Measurements from ENCODE around the gene KCNQ1.
A peak's percentile ranks its signal among the peaks of the same experiment; 100 is the strongest.

Gene KCNQ1

DNA sequence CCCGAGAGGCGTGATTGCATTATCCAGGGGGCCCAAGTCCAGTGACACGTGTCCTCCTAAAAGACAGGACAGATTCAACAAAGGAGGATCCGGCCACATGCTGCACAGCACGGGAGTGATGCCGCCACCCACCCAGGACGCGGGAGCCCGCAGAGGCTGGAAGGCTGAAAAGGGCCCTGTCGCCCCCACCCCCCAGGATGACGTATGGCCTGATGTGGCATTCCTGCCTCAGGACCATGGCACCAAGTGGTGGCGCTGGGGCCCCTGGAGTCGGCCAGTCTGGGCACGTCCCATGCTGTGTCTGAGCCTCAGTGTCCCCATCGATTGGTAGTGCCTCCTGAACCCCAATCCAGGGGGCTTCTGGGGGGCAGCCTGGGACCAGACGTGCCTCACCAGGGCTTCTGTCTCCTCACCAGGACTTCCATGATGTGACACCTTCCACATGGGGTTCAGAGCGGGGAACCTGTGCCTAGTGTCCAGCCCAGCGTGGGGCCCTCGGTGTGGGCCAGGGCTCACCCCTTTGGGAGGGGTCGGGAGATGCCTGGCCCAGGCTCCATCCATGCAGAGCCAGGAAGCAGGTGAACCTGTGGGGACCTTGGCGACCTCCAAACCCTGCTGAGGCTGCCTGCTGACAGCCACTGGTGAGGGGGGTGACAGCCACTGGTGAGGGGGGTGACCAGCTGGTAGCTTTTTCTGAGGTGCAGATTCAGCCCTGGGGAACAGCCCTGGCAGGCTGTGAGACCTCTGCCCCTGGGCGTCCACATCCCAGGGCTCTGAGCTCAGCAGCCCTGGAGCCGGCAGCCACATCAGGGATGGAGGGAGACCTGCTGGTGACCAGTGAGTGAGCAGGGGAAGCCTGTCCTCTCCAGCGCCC is 75.3 kb downstream of the KCNQ1 start:
- H3K9me3 Mint-ChIP-seq, result no peaks in the 10 kb centered on the region
- no peaks in the 10 kb centered on the region for H3K27me3 Mint-ChIP-seq
- intact Hi-C loops (cut with micrococcal nuclease), result loop anchor here (10.0 kb wide), 1 partner anchor 325 kb away; no protein-coding TSS in a partner anchor
- H3K4me1 Mint-ChIP-seq (ENCODE audit: low read depth), result peaks cover 20% of the 10 kb centered on the region
- H3K27ac Mint-ChIP-seq, result no peak overlapping the region
- peaks cover 59% of the 10 kb centered on the region for H3K36me3 Mint-ChIP-seq (ENCODE audit: low read depth)
- no peak overlapping the region for H3K4me3 Mint-ChIP-seq

DNA sequence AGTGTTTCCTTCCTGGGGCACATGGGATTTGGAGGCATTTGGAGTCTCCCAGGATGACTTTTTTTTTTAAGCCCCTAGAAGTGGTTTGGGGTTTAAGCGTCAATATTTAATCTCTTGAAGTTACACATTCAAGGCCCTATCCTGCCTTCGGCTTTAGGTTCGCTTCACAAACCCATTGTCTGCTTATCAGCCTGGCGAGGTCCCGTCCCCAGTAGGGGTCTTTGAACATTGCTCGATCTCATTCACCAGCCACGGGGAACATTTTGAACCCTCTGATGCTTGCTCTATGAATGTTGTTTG is 75.9 kb downstream of the KCNQ1 start:
- intact Hi-C loops (cut with micrococcal nuclease), result loop anchor here (10.0 kb wide), 1 partner anchor 326 kb away; no protein-coding TSS in a partner anchor
- peaks cover 26% of the 10 kb centered on the region for H3K4me1 Mint-ChIP-seq (ENCODE audit: low read depth)
- H3K4me3 Mint-ChIP-seq, result no peak overlapping the region
- no peaks in the 10 kb centered on the region for H3K9me3 Mint-ChIP-seq
- peaks cover 59% of the 10 kb centered on the region for H3K36me3 Mint-ChIP-seq (ENCODE audit: low read depth)
- no peaks in the 10 kb centered on the region for H3K27me3 Mint-ChIP-seq
- H3K27ac Mint-ChIP-seq, result no peak overlapping the region

DNA sequence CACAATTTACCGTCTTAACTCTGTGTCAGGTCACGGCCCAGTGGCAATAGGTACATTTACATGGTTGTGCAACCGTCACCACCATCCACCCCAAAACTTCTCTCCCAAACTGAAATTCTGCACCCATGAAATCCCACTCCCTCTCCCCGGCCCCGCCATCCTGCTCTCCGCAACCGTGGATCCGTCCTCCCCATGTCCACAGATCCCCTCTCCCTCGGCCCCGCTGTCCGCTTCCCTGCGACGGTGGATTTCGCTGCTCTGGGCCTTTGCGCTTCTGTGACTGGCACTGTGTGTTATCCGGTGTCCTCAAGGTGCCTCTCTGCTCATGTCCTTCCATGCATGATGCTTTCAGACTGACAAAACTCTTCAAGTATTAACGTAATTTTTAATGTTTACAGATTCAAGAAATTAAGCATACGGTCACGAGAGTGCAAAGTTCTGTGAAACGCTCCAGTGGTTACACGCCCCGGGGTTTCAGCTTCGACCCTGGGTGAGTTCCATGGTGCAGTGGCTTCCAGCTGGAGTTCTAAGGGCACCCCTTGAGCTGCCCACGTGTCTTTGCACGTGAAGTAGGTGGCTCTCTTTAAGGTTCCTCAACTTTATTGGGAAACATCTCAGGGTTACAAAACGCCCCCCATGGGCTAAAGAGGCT is 76.4 kb downstream of the KCNQ1 start:
- intact Hi-C loops (cut with micrococcal nuclease), result loop anchor here (10.0 kb wide), 1 partner anchor 326 kb away; no protein-coding TSS in a partner anchor
- Mint-ChIP-seq H3K9me3 (no peaks in the 10 kb centered on the region), H3K4me1 (ENCODE audit: low read depth) (peaks cover 31% of the 10 kb centered on the region), H3K4me3 (no peak overlapping the region), H3K36me3 (ENCODE audit: low read depth) (peaks cover 59% of the 10 kb centered on the region), H3K27me3 (no peaks in the 10 kb centered on the region), H3K27ac (no peak overlapping the region)

DNA sequence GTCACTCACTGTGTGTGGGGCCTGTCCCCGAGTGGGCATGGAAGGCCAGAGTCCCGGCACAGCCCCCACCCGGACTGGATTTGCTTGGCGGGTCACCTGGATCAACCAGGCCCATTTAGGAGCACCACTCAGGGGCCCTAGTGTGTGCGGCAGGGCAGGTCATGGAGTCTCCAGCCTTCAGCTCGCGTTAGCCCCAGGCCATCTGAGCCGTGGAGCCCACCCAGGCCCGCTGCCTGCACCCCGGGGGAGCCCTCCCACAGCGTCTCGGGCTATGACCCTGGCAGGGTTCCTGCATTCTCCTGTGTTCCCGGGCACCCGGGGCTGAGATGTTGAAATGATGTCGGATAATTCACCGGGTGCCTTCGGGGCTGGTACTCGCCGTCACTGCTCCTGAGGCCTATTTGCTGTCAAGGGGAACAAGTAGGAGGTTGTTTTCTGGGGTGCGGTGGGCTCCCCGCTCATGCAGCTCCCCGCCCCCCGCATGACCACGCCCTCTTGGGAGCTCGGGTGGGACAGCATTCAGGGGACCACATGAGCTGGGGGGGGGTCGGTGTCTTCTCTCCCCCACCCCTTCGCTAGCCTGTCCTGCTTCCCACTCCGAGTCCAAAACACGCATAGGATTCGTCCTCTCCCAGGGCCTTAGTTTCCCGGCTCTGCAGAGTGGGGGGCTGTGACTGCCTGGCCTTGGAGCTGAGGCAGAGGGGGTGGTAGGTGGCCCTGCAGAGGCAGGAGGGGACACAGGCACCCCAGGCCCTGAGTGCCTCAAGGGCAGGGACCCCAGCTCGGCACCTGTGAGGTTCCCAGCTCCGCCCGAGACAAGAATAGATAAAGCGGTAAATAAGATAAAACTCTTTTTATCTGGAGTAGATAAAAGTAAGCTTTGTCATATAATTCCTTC is 77.2 kb downstream of the KCNQ1 start:
- no peaks in the 10 kb centered on the region for H3K27me3 Mint-ChIP-seq

DNA sequence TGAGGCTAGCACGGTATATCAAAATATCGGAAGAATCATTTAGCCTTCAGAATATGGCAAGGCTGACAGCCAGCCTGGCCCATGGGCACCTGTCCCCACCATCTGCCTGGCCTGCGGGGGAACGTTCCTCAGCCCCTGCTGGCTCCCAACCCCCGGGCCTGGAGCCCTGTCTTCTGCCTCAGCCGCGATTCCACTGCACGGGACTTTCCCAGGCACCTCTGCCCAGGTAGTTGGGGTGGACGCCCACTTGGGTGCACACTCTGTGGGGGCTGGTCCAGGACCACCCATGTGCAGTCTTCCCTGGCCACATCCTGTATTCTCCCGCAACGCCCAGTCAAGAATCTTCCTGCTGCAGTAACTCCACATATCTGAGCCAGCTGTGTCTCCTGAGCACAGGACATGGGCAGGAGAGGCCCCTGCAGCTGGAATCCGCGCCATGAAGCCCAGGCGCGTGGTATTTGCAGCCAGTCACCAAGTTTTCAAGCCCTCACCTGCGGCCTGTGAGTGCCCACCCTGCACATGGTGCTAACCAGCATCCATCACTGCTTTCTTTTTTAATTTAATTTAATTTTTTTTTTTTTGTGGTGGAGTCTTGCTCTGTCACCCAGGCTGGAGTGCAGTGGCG is 77.9 kb downstream of the KCNQ1 start:
- Mint-ChIP-seq H3K27ac (no peak overlapping the region), H3K9me3 (no peaks in the 10 kb centered on the region), H3K4me3 (no peak overlapping the region), H3K36me3 (ENCODE audit: low read depth) (peaks cover 46% of the 10 kb centered on the region), H3K27me3 (no peaks in the 10 kb centered on the region), H3K4me1 (ENCODE audit: low read depth) (peaks cover 46% of the 10 kb centered on the region)
- intact Hi-C loops (cut with micrococcal nuclease), result loop anchor here (10.0 kb wide), 1 partner anchor 328 kb away; no protein-coding TSS in a partner anchor

More for the DNA sequence above, 77.2 kb downstream of the KCNQ1 start:
- H3K9me3 Mint-ChIP-seq, result no peaks in the 10 kb centered on the region
- H3K27ac Mint-ChIP-seq, result no peak overlapping the region
- intact Hi-C loops (cut with micrococcal nuclease), result loop anchor here (10.0 kb wide), 1 partner anchor 327 kb away; no protein-coding TSS in a partner anchor
- H3K36me3 Mint-ChIP-seq (ENCODE audit: low read depth), result peaks cover 53% of the 10 kb centered on the region
- peaks cover 38% of the 10 kb centered on the region for H3K4me1 Mint-ChIP-seq (ENCODE audit: low read depth)
- H3K4me3 Mint-ChIP-seq, result no peak overlapping the region

DNA sequence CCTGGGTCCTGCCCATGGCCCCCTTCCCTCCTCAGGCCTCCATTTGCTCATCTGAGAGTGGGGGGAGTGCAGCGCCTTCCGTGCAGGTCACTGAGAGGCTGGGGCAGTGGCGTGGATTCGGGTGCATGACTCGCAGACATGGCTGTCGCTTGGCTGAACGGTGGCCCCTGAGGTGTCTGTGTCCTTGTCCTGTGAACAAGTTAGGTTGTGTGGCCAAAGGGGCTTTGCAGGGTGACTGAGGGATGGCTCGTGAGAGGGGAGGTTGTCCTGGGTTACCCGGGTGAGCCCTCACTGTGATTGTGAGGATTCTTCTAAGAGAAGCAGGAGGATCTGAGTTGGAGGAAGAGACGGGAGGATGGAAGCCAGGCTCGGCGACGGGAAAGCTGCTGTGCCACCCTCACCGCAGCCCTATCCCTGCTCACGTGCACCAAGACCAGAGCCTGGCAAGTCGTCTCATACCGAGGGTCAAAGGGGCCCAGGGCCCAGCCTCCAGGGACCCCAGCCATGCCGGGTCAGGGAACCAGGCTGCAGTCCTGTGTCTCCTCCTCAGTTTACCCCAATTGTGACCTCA is 79.1 kb downstream of the KCNQ1 start:
- no peaks in the 10 kb centered on the region for H3K27me3 Mint-ChIP-seq
- H3K36me3 Mint-ChIP-seq (ENCODE audit: low read depth), result peaks cover 46% of the 10 kb centered on the region
- intact Hi-C loops (cut with micrococcal nuclease), result loop anchor here (10.0 kb wide), 1 partner anchor 329 kb away; no protein-coding TSS in a partner anchor
- peaks cover 58% of the 10 kb centered on the region for H3K4me1 Mint-ChIP-seq (ENCODE audit: low read depth)
- H3K4me3 Mint-ChIP-seq, result no peak overlapping the region
- no peak overlapping the region for H3K27ac Mint-ChIP-seq
- no peaks in the 10 kb centered on the region for H3K9me3 Mint-ChIP-seq

DNA sequence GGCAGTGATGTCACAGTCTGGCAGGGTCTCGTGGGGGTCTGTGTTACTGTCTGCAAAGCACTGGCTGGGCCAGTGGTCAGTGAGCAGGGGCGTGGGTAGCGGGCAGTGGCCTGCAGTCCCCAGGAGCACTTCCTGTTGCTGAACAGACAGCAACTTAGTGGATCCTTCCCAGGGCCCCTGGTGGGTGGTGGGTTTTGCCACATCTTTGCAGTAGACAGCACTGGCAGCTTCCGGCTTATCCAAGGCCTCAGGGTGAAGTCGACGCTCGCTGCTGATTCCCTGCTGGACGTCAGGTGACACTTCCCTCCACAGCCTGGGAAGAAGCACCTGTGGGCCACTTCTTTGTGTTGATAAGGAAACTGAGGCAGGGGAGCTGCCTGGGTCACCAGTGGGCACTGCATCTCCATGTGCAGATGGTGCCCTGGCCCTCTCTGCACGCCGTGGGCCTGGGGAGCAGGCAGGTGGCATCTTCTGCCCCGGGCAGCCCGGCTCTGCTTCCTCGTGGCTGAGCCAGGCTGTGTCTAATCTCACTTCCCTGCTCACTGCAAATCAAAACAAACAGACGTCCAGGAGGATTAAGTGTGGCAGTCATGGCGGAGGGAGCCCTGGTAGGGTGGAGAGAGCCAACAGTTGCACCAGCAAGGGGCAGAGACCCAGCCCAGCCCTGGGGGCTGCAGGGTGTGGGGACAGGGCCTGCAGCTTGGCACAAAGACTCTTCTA is 79.8 kb downstream of the KCNQ1 start:
- Mint-ChIP-seq H3K36me3 (ENCODE audit: low read depth) (peaks cover 48% of the 10 kb centered on the region), H3K4me3 (peak overlapping the region; percentile 27), H3K27me3 (no peaks in the 10 kb centered on the region), H3K27ac (peak overlapping the region; percentile 92), H3K9me3 (no peaks in the 10 kb centered on the region), H3K4me1 (ENCODE audit: low read depth) (peaks cover 59% of the 10 kb centered on the region)
- intact Hi-C loops (cut with micrococcal nuclease), result loop anchor here (5.0 to 10.0 kb wide), 2 partner anchors 77 to 330 kb away; partner anchors contain the start of gene KCNQ1

DNA sequence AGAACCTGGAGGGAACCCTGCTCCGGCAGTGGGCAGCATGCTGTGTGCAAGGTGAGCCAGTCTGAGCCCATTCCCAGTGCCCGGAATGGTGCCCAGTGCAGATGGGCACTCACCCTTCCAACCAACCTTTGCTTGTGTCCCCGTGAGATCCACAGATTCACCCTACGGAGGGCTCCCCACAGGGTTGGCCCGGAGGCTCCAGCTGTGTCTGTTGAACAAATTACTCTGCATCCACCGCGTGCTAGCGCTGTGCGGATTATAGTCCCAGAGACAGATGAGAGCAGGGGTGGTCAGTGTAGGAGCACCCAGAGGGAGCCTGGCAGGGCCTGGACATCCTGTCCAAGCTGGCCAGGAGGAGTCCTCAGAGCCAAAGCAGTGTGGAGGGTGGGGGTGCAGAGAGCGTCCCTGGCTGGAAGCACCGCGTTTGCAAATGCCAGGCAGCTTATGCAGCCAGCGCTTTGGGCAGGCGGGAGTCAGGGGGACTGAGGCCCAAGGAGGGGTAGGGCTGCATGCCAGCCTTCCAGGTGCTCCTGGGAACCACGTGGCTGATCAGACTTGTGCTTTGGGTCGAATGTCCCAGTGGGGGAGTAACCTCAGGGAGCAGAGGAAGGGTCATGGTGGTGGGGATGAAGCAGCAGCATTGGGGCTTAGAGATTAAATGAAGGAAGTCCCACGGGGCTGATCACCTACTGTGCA is 80.5 kb downstream of the KCNQ1 start:
- Mint-ChIP-seq H3K27ac (peak overlapping the region; percentile 92), H3K36me3 (ENCODE audit: low read depth) (peaks cover 48% of the 10 kb centered on the region), H3K4me3 (peak overlapping the region; percentile 27), H3K4me1 (ENCODE audit: low read depth) (peaks cover 59% of the 10 kb centered on the region), H3K27me3 (no peaks in the 10 kb centered on the region), H3K9me3 (no peaks in the 10 kb centered on the region)
- intact Hi-C loops (cut with micrococcal nuclease), result loop anchor here (5.0 to 10.0 kb wide), 2 partner anchors 78 to 331 kb away; partner anchors contain the start of gene KCNQ1

DNA sequence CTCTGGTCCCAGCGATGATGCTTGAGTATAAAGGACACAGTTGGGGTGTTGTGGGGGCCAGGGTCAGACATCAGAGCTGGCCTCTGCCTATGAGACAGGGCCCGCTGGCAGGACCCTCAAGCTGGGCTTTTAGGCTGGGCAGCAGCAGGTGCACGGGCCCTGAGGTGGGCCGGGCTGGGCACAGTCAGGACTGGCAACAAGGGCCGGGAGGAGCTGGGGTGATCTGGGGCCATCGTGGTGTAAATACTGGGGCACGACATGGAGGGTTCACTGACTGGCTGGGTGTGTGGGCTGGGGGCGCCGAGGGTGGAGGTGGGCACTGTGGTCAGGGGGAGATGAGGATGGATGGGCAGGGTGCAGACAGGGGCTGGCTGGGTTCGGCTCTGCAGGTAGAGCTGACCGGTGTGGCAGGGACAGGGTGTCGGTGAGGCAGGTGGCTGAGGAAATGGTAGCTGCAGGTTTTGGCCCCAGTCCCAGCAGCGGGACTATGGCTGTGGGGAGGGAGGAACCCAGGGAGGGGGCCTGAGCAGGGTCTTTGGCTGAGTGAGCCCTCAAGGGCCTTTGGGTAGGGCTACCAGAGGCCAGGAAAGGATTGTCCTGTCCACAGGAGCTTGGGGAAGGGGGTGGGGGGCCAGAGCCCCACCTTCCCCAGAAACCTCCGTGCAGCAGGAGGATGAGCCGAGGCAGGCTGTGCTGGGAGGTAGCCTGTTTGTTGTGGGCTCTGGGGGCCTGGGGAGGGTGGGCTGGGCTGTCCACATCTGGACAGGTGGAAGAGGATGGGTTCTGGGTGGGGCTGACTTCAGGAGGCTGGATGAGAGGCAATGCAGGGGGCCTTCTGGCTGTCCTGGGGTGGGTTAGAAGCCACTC is 81.4 kb downstream of the KCNQ1 start:
- Mint-ChIP-seq H3K4me3 (peak overlapping the region; percentile 71), H3K27ac (peak overlapping the region; percentile 92), H3K27me3 (no peaks in the 10 kb centered on the region), H3K9me3 (no peaks in the 10 kb centered on the region), H3K4me1 (ENCODE audit: low read depth) (peaks cover 60% of the 10 kb centered on the region), H3K36me3 (ENCODE audit: low read depth) (peaks cover 51% of the 10 kb centered on the region)
- intact Hi-C loops (cut with micrococcal nuclease), result loop anchor here (2.0 to 10.0 kb wide), 3 partner anchors 45 to 331 kb away; partner anchors contain the start of gene KCNQ1

DNA sequence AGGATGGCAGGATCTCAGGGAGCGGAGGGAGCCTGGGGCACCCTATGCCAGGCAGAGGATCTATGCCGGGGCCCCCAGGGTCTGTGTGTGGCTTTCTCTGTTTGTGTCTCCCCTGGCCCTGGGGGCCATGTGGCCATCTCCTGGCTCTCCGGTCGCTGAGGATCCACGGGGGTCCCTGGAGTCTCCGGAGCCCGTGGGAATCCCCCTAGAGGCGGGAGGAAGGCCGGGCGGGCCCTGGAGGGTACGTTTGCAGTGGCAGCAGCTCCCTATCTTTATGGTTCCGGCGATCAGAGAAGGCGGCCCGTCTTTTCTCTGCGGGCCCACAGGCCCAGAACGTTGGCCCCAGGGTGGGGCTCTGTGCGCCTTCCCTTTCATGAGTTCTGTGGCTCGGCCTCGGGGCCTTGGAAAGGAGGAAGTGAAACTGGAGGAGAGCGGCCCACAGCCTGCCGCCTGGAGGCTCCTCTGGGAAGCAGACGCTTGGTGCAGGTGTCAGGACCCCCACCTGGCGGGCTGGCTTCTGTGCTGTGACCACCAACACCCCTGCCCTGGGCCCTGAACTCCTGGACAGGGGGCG is 82.1 kb downstream of the KCNQ1 start:
- H3K27me3 Mint-ChIP-seq, result peaks cover 4% of the 10 kb centered on the region
- H3K4me1 Mint-ChIP-seq (ENCODE audit: low read depth), result peaks cover 68% of the 10 kb centered on the region
- H3K9me3 Mint-ChIP-seq, result no peaks in the 10 kb centered on the region
- peak overlapping the region; percentile 71 for H3K4me3 Mint-ChIP-seq
- H3K27ac Mint-ChIP-seq, result peak overlapping the region; percentile 92
- peaks cover 51% of the 10 kb centered on the region for H3K36me3 Mint-ChIP-seq (ENCODE audit: low read depth)
- intact Hi-C loops (cut with micrococcal nuclease), result loop anchor here (2.0 to 10.0 kb wide), 3 partner anchors 46 to 332 kb away; partner anchors contain the start of gene KCNQ1
